A673 (cell line): ENCODE results near the gene PGM2L1. TPM values are rescaled to one million over a fixed set of nuclear protein-coding genes. Genes with fewer than 3 reads are reported as not detected.

Source experiments
- BruUV-seq: library from RNA; stranded (reverse); fragments of 400-500 nt; replicated peaks from 2 replicates; lab custom pipeline; 2021; lab: Mats Ljungman, UMichigan
- CTCF ChIA-PET: fragments of 300-600 bp; sonication (Branson Sonifier 250); formaldehyde crosslinking; loops from one replicate; lab custom pipeline; 2022; ENCODE audit warnings: antibody characterized with exemption; lab: Charles Lee
- POLR2A ChIA-PET: fragments of 300-600 bp; sonication (Branson Sonifier 250); formaldehyde crosslinking; loops from one replicate; lab custom pipeline; 2022; ENCODE audit warnings: antibody characterized with exemption; ENCODE audit not compliant: low non-redundant PET; lab: Charles Lee
- DNase-seq: peaks from one replicate; pipeline ENCODE4 v3.0.0-alpha.2; 2015; ENCODE audit warnings: low spot score
- H3K27ac ChIP-seq: fragments of 200-600 bp; sonication (generic); 2 replicates; pipeline ENCODE4 v1.5.1; 2016; ENCODE audit warnings: mixed run types, low read depth, mild to moderate bottlenecking, mixed read lengths, antibody characterized with exemption, low read length; ENCODE audit not compliant: poor library complexity, severe bottlenecking
- H3K27me3 ChIP-seq: fragments of 200-600 bp; sonication (generic); replicated peaks from 2 replicates; pipeline ENCODE4 v1.6.1; 2017; ENCODE audit warnings: mixed run types, low read depth, mild to moderate bottlenecking, mixed read lengths, antibody characterized with exemption, low read length; ENCODE audit not compliant: insufficient read depth, poor library complexity
- H3K36me3 ChIP-seq: fragments of 200-600 bp; sonication (generic); 2 replicates; pipeline ENCODE4 v1.6.1; 2016; ENCODE audit warnings: mixed run types, mild to moderate bottlenecking, mixed read lengths, antibody characterized with exemption, low read length; ENCODE audit not compliant: insufficient read depth, poor library complexity, severe bottlenecking
- H3K4me1 ChIP-seq: fragments of 200-600 bp; sonication (generic); 2 replicates; pipeline ENCODE4 v1.6.1; 2017; ENCODE audit warnings: mixed run types, mild to moderate bottlenecking, mixed read lengths, antibody characterized with exemption, low read length; ENCODE audit not compliant: insufficient read depth, poor library complexity, severe bottlenecking
- H3K4me3 ChIP-seq: fragments of 200-600 bp; sonication (generic); 2 replicates; pipeline ENCODE4 v1.5.1; 2016; ENCODE audit warnings: low read depth, mixed run types, mild to moderate bottlenecking, mixed read lengths, low read length; ENCODE audit not compliant: poor library complexity, severe bottlenecking
- H3K9me3 ChIP-seq: fragments of 200-600 bp; sonication (generic); 2 replicates; pipeline ENCODE4 v1.6.1; 2016; ENCODE audit warnings: mixed run types, low read depth, mild to moderate bottlenecking, mixed read lengths, antibody characterized with exemption, low read length; ENCODE audit not compliant: poor library complexity, severe bottlenecking
- CTCF ChIP-seq: fragments of 300-800, 200-600 bp; sonication (generic); conservative IDR thresholded peaks from 2 replicates; pipeline ENCODE4 v1.5.1; 2017; ENCODE audit warnings: low read depth, mild to moderate bottlenecking, antibody characterized with exemption, low read length, moderate library complexity, mixed read lengths
- EZH2 ChIP-seq: fragments of 200-600 bp; sonication (generic); IDR thresholded peaks from 2 replicates; pipeline ENCODE4 v1.6.1; 2017; ENCODE audit warnings: borderline replicate concordance, low read depth, mild to moderate bottlenecking, mixed read lengths, antibody characterized with exemption, low read length; ENCODE audit not compliant: poor library complexity, severe bottlenecking
- intact Hi-C: fragments of 100-400 bp; cut with micrococcal nuclease; formaldehyde crosslinking; loops from one replicate; pipeline ENCODE4 v1.10.0; 2022; ENCODE audit not compliant: unreplicated experiment
- total RNA-seq: library from RNA; stranded (reverse); gene quantifications from 2 replicates; pipeline ENCODE4 v1.2.3, GENCODE V29; 2021

The PGM2L1 gene
- total RNA-seq, 1 experiment from 2014 or later = 18.2 TPM

GRCh38 chr11:74388678-74389327, 9.4 kb downstream of the PGM2L1 start:
- no TSS peak for BruUV-seq
- ChIA-PET POLR2A (interaction anchor here (0.8 kb wide), 1 partner anchor 10 kb away, joined by 6 read pairs; the partner anchor contains the start of gene PGM2L1), CTCF (interaction anchor here (1.1 to 1.6 kb wide), 3 partner anchors 61 to 181 kb away, joined by 4 to 16 read pairs (median 7); no protein-coding TSS in a partner anchor)
- Histone ChIP-seq H3K27me3 (no peaks in the 10 kb centered on the region), H3K27ac (no peak overlapping the region), H3K36me3 (no peaks in the 10 kb centered on the region), H3K9me3 (no peaks in the 10 kb centered on the region), H3K4me3 (no peak overlapping the region), H3K4me1 (peaks cover 12% of the 10 kb centered on the region)
- peak; percentile 95 for TF ChIP-seq CTCF
- no peak for TF ChIP-seq EZH2
- intact Hi-C loops = loop anchor here (2.0 kb wide), 2 partner anchors 60 to 182 kb away; no protein-coding TSS in a partner anchor
- DNase-seq = peak; percentile 82

GRCh38 chr11:74384641-74385040, 13.6 kb downstream of the PGM2L1 start:
- Histone ChIP-seq H3K27me3 (no peaks in the 10 kb centered on the region), H3K36me3 (no peaks in the 10 kb centered on the region), H3K27ac (no peak overlapping the region), H3K9me3 (no peaks in the 10 kb centered on the region), H3K4me1 (peaks cover 5% of the 10 kb centered on the region), H3K4me3 (no peak overlapping the region)
- TF ChIP-seq EZH2 (no peak), CTCF (no peak)
- ChIA-PET CTCF (no interaction called here), POLR2A (no interaction called here)
- DNase-seq = no peak
- BruUV-seq = no TSS peak
- intact Hi-C loops = no loop called here

- H3K27ac ChIP-seq = no peak overlapping the region
- no peaks in the 10 kb centered on the region for H3K36me3 ChIP-seq
- H3K4me1 ChIP-seq = no peaks in the 10 kb centered on the region
- no peak overlapping the region for H3K4me3 ChIP-seq
- ChIA-PET POLR2A (no interaction called here), CTCF (no interaction called here)
- H3K27me3 ChIP-seq = no peaks in the 10 kb centered on the region
- DNase-seq = peak; percentile 27
- intact Hi-C loops = no loop called here
- TF ChIP-seq EZH2 = no peak
- no peak for TF ChIP-seq CTCF
- no TSS peak for BruUV-seq
- H3K9me3 ChIP-seq = no peaks in the 10 kb centered on the region
Measured at GRCh38 chr11:74380746-74381439, 17.3 kb downstream of the PGM2L1 start.
